Ishikawa (cell line): Measurements from ENCODE around the gene OR2AE1.

ENCODE experiments used
- CEBPB ChIP-seq: IDR thresholded peaks from 2 replicates; pipeline ENCODE4 v1.6.1; 2012
- EGR1 ChIP-seq: IDR thresholded peaks from 2 replicates; pipeline ENCODE4 v1.6.1; 2012
- EP300 ChIP-seq: IDR thresholded peaks from 2 replicates; pipeline ENCODE4 v1.6.1; 2012; ENCODE audit warnings: borderline replicate concordance
- FOXM1 ChIP-seq: IDR thresholded peaks from 2 replicates; pipeline ENCODE4 v1.6.1; 2012; ENCODE audit warnings: low read depth, borderline replicate concordance
- NFIC ChIP-seq: IDR thresholded peaks from 2 replicates; pipeline ENCODE4 v1.6.1; 2012
- RAD21 ChIP-seq: IDR thresholded peaks from 2 replicates; pipeline ENCODE4 v1.6.1; 2012; ENCODE audit warnings: low read depth
- TAF1 ChIP-seq: IDR thresholded peaks from 2 replicates; pipeline ENCODE4 v1.6.1; 2012; ENCODE audit warnings: low read depth, mild to moderate bottlenecking
- TCF12 ChIP-seq: IDR thresholded peaks from 2 replicates; pipeline ENCODE4 v1.6.1; 2012; ENCODE audit warnings: low read depth
- TEAD4 ChIP-seq: IDR thresholded peaks from 2 replicates; pipeline ENCODE4 v1.6.1; 2012
- YY1 ChIP-seq: IDR thresholded peaks from 2 replicates; pipeline ENCODE4 v1.6.1; 2012; ENCODE audit warnings: low read depth
- TF ChIP-seq, protein P1 (sequence below): IDR thresholded peaks from 2 replicates; pipeline ENCODE4 v1.6.1; 2012; ENCODE audit warnings: low read depth, mild to moderate bottlenecking
- TF ChIP-seq, protein P2 (sequence below): IDR thresholded peaks from 2 replicates; pipeline ENCODE4 v1.6.1; 2012

DNA sequence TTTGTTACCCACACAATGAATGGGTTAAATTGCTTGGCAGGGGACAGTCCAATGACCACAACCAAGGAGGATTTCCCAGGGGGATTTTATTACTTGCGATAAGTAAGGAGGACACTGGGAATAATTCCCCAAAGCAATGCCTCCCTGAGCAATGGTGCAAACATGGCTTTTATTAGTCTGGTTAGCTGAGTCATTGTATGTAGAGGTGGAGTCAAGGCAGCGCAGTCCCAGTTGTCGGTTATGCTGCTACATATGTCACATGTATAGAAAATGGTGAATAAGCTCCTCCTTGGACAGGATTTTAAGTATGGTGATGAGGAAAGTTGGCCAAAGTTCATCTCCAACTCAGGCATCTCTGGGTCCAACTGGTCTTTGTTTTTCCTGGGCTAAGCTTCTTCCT, 46.4 kb upstream of the OR2AE1 start:
- TF ChIP-seq FOXM1 (no peak), CEBPB (no peak), EGR1 (no peak), TCF12 (no peak), EP300 (no peak), YY1 (no peak), RAD21 (no peak), TAF1 (no peak), NFIC (no peak), TEAD4 (no peak)
- TF ChIP-seq, protein P1, sequence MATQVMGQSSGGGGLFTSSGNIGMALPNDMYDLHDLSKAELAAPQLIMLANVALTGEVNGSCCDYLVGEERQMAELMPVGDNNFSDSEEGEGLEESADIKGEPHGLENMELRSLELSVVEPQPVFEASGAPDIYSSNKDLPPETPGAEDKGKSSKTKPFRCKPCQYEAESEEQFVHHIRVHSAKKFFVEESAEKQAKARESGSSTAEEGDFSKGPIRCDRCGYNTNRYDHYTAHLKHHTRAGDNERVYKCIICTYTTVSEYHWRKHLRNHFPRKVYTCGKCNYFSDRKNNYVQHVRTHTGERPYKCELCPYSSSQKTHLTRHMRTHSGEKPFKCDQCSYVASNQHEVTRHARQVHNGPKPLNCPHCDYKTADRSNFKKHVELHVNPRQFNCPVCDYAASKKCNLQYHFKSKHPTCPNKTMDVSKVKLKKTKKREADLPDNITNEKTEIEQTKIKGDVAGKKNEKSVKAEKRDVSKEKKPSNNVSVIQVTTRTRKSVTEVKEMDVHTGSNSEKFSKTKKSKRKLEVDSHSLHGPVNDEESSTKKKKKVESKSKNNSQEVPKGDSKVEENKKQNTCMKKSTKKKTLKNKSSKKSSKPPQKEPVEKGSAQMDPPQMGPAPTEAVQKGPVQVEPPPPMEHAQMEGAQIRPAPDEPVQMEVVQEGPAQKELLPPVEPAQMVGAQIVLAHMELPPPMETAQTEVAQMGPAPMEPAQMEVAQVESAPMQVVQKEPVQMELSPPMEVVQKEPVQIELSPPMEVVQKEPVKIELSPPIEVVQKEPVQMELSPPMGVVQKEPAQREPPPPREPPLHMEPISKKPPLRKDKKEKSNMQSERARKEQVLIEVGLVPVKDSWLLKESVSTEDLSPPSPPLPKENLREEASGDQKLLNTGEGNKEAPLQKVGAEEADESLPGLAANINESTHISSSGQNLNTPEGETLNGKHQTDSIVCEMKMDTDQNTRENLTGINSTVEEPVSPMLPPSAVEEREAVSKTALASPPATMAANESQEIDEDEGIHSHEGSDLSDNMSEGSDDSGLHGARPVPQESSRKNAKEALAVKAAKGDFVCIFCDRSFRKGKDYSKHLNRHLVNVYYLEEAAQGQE: no peak
- TF ChIP-seq, protein P2, sequence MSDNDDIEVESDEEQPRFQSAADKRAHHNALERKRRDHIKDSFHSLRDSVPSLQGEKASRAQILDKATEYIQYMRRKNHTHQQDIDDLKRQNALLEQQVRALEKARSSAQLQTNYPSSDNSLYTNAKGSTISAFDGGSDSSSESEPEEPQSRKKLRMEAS: no peak
